K562 (cell line): ENCODE data around the gene BLOC1S4. TPM values are rescaled to one million over a fixed set of nuclear protein-coding genes. Genes with fewer than 3 reads are reported as not detected.

ENCODE experiments used
- BCOR ChIP-seq: fragments of 450-650 bp; IDR thresholded peaks from 2 replicates; pipeline ENCODE4 v1.6.1; 2016
- CXXC5 ChIP-seq: fragments of 250-450 bp; sonication (Bioruptor Pico); IDR thresholded peaks from 2 replicates; pipeline ENCODE4 v1.8.0; 2022; ENCODE audit warnings: inconsistent platforms, mild to moderate bottlenecking, moderate library complexity
- ELF2 ChIP-seq: fragments of 250-450 bp; sonication (Bioruptor Pico); IDR thresholded peaks from 2 replicates; pipeline ENCODE4 v1.5.0; 2021; ENCODE audit warnings: mild to moderate bottlenecking
- HCFC1 ChIP-seq: IDR thresholded peaks from 2 replicates; pipeline ENCODE4 v1.6.1; 2012; ENCODE audit warnings: low read depth, low read length, improper control_type of control experiment
- POLR2B ChIP-seq: fragments of 450-650 bp; IDR thresholded peaks from 2 replicates; pipeline ENCODE4 v1.6.1; 2018; ENCODE audit warnings: low read depth; ENCODE audit not compliant: partially characterized antibody
- TARDBP ChIP-seq: fragments of 450-650 bp; IDR thresholded peaks from 2 replicates; pipeline ENCODE4 v1.6.1; 2016
- ZNF3 ChIP-seq: fragments of 250-450 bp; sonication (Bioruptor Pico); IDR thresholded peaks from 2 replicates; pipeline ENCODE4 v1.5.0; 2021; ENCODE audit warnings: mild to moderate bottlenecking, moderate library complexity
- polyA plus RNA-seq, 8 experiments: library from polyadenylated mRNA; depleted of rRNA in 4 of 8; stranded (reverse) in 5 of 8; unstranded in 3 of 8; fragments of >200 nt; fragmentation: Nextera tagmentation in 2 of 8; fragmentation: Illumina TruSeq in 1 of 8; extraction: Ambion mirVana in 2 of 8; extraction: Trizol in 1 of 8; gene quantifications; 2 replicates each; pipeline versions ENCODE4 v1.2.1 to v1.2.3, GENCODE V29; 2011 to 2014; ENCODE audit warnings: inconsistent platforms in 1 of 8, missing spikeins in 1 of 8
- total RNA-seq, 7 experiments: library from RNA; depleted of rRNA in 6 of 7; stranded (reverse); fragments of >200 nt in 6 of 7; fragmentation: Illumina TruSeq in 2 of 7; extraction: Trizol in 2 of 7; gene quantifications; 2 replicates each; pipeline versions ENCODE4 v1.2.1 to v1.2.3, GENCODE V29; 2011 to 2021; ENCODE audit warnings: low replicate concordance in 1 of 7
- TF ChIP-seq, protein P1 (sequence below), 2 experiments: fragments of 150-350 bp in 1 of 2; IDR thresholded peaks; 2 replicates each; pipeline ENCODE4 v1.6.1; 2012 to 2016; ENCODE audit warnings: low read depth in 2 of 2, low read length in 2 of 2, mild to moderate bottlenecking in 1 of 2, moderate library complexity in 1 of 2
- TF ChIP-seq, protein P2 (sequence below): sonication (generic); formaldehyde crosslinking; IDR thresholded peaks from 2 replicates; pipeline ENCODE4 v1.8.1; 2023; ENCODE audit warnings: mild to moderate bottlenecking, missing genetic modification reagents
- TF ChIP-seq, protein P3 (sequence below), 2 experiments: fragments of 450-650 bp; formaldehyde crosslinking in 1 of 2; IDR thresholded peaks; 2 replicates each; pipeline versions ENCODE4 v1.4.0 to v1.6.1; 2014 to 2020; ENCODE audit warnings: mild to moderate bottlenecking in 2 of 2, borderline replicate concordance in 1 of 2, low read depth in 1 of 2

The BLOC1S4 gene
- total and polyA plus RNA-seq, 9 of the 15 experiments (the other 6 are each of a cell fraction or from before 2014, with no cell fraction given), result 3.1 to 31.6 (median 11.2) TPM

- TF ChIP-seq, protein P1, sequence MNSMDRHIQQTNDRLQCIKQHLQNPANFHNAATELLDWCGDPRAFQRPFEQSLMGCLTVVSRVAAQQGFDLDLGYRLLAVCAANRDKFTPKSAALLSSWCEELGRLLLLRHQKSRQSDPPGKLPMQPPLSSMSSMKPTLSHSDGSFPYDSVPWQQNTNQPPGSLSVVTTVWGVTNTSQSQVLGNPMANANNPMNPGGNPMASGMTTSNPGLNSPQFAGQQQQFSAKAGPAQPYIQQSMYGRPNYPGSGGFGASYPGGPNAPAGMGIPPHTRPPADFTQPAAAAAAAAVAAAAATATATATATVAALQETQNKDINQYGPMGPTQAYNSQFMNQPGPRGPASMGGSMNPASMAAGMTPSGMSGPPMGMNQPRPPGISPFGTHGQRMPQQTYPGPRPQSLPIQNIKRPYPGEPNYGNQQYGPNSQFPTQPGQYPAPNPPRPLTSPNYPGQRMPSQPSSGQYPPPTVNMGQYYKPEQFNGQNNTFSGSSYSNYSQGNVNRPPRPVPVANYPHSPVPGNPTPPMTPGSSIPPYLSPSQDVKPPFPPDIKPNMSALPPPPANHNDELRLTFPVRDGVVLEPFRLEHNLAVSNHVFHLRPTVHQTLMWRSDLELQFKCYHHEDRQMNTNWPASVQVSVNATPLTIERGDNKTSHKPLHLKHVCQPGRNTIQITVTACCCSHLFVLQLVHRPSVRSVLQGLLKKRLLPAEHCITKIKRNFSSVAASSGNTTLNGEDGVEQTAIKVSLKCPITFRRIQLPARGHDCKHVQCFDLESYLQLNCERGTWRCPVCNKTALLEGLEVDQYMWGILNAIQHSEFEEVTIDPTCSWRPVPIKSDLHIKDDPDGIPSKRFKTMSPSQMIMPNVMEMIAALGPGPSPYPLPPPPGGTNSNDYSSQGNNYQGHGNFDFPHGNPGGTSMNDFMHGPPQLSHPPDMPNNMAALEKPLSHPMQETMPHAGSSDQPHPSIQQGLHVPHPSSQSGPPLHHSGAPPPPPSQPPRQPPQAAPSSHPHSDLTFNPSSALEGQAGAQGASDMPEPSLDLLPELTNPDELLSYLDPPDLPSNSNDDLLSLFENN (IDR thresholded peaks at IDR 0.05; ENCODE audit: low read depth in 2 of 2, low read length in 2 of 2), result peak in 1 of 2 experiments; percentile 46; a peak in 1 of 4 replicates
- TF ChIP-seq ZNF3 (CRISPR knock-in tag) (no peak), POLR2B (peak; percentile 93), TARDBP (peak; percentile 79), BCOR (0 out of 2 replicates have a peak, but pooled peaks have one; percentile 11), HCFC1 (peak; percentile 52; the same call in 1 of the 2 replicates), CXXC5 (peak; percentile 97), ELF2 (CRISPR knock-in tag) (peak; percentile 87; the same call in 1 of the 2 replicates)
- TF ChIP-seq, protein P2, sequence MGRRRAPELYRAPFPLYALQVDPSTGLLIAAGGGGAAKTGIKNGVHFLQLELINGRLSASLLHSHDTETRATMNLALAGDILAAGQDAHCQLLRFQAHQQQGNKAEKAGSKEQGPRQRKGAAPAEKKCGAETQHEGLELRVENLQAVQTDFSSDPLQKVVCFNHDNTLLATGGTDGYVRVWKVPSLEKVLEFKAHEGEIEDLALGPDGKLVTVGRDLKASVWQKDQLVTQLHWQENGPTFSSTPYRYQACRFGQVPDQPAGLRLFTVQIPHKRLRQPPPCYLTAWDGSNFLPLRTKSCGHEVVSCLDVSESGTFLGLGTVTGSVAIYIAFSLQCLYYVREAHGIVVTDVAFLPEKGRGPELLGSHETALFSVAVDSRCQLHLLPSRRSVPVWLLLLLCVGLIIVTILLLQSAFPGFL, result 0 out of 2 replicates have a peak, but pooled peaks have one; percentile 36
- TF ChIP-seq, protein P3, sequence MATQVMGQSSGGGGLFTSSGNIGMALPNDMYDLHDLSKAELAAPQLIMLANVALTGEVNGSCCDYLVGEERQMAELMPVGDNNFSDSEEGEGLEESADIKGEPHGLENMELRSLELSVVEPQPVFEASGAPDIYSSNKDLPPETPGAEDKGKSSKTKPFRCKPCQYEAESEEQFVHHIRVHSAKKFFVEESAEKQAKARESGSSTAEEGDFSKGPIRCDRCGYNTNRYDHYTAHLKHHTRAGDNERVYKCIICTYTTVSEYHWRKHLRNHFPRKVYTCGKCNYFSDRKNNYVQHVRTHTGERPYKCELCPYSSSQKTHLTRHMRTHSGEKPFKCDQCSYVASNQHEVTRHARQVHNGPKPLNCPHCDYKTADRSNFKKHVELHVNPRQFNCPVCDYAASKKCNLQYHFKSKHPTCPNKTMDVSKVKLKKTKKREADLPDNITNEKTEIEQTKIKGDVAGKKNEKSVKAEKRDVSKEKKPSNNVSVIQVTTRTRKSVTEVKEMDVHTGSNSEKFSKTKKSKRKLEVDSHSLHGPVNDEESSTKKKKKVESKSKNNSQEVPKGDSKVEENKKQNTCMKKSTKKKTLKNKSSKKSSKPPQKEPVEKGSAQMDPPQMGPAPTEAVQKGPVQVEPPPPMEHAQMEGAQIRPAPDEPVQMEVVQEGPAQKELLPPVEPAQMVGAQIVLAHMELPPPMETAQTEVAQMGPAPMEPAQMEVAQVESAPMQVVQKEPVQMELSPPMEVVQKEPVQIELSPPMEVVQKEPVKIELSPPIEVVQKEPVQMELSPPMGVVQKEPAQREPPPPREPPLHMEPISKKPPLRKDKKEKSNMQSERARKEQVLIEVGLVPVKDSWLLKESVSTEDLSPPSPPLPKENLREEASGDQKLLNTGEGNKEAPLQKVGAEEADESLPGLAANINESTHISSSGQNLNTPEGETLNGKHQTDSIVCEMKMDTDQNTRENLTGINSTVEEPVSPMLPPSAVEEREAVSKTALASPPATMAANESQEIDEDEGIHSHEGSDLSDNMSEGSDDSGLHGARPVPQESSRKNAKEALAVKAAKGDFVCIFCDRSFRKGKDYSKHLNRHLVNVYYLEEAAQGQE (IDR thresholded peaks at IDR 0.05; ENCODE audit: borderline replicate concordance), result no peak; the same call in 1 of the 2 replicates
- TF ChIP-seq, protein P3 (CRISPR knock-in tag; IDR thresholded peaks at IDR 0.05; ENCODE audit: low read depth), result peak; percentile 85; the same call in 1 of the 2 replicates
Observed at GRCh38 chr4:6716018-6716911, at the start of gene BLOC1S4 (continued).
